Activated CD8-positive, alpha-beta T cell treated with anti-CD3 and anti-CD28 coated beads for 36 hours (primary cell): ENCODE results near the gene CLEC16A. TPM values are rescaled to one million over a fixed set of nuclear protein-coding genes. Genes with fewer than 3 reads are reported as not detected.

ENCODE experiments used
- ATAC-seq: fragments of 200-7000 bp; cut with Tn5 transposase; one replicate; pipeline ENCODE4 v1.10.0; 2021; ENCODE audit warnings: mild to moderate bottlenecking, moderate library complexity
- CTCF ChIA-PET: fragments of 350-600 bp; sonication (Branson Sonifier 250); formaldehyde crosslinking; loops from one replicate; lab custom pipeline; 2021; ENCODE audit warnings: antibody characterized with exemption; lab: Charles Lee
- POLR2A ChIA-PET: fragments of 350-600 bp; sonication (Branson Sonifier 250); formaldehyde crosslinking; loops from one replicate; lab custom pipeline; 2021; ENCODE audit warnings: antibody characterized with exemption; lab: Charles Lee
- DNase-seq: peaks from one replicate; pipeline ENCODE4 v3.0.0-alpha.2; 2020
- H3K27ac Mint-ChIP-seq: one replicate; pipeline ENCODE4 v1.8.0; 2021; ENCODE audit warnings: mild to moderate bottlenecking, mixed read lengths
- H3K27me3 Mint-ChIP-seq: one replicate; pipeline ENCODE4 v1.8.0; 2021; ENCODE audit warnings: mixed read lengths
- H3K36me3 Mint-ChIP-seq: one replicate; pipeline ENCODE4 v1.8.0; 2021; ENCODE audit warnings: low read depth, mixed read lengths
- H3K4me1 Mint-ChIP-seq: one replicate; pipeline ENCODE4 v1.8.0; 2021; ENCODE audit warnings: low read depth, mixed read lengths
- H3K4me3 Mint-ChIP-seq: one replicate; pipeline ENCODE4 v1.8.0; 2021; ENCODE audit warnings: mild to moderate bottlenecking, moderate library complexity, mixed read lengths
- H3K9me3 Mint-ChIP-seq: one replicate; pipeline ENCODE4 v1.8.0; 2021; ENCODE audit warnings: mixed read lengths
- CTCF ChIP-seq: fragments of 200-600 bp; IDR thresholded peaks from one replicate; pipeline ENCODE4 v1.8.0; 2022; ENCODE audit warnings: antibody characterized with exemption, mild to moderate bottlenecking
- intact Hi-C: fragments of 100-400 bp; cut with micrococcal nuclease; formaldehyde crosslinking; loops from one replicate; pipeline ENCODE4 v1.10.0; 2022
- total RNA-seq, 2 experiments: library from RNA; stranded (reverse); gene quantifications; one replicate each; pipeline ENCODE4 v1.2.3, GENCODE V29; 2021

The CLEC16A gene
- total RNA-seq, 2 experiments from 2014 or later: 20.4 to 21.7 TPM

DNA sequence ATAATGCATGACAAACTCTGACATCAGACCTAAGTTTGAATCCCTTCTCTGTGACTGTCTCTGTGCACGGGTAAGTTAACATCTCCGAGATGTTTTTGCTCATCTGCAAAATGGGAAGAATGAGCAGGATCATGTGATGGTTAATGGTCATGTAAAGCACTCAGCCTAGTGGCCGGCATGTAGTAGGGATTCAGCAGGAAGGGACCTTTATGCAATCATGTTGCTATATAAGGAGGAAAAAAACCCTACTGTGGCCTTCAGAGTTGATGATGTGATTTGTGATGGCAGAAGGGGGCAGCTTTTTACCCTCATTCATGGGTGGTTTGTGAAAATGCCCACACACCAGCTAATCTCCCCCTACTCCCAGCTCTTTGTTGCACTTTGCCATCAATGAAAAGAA lies 24.1 kb downstream of the CLEC16A start:
- Mint-ChIP-seq H3K27ac (no peak overlapping the region), H3K27me3 (no peaks in the 10 kb centered on the region), H3K4me3 (no peak overlapping the region), H3K4me1 (peaks cover 58% of the 10 kb centered on the region), H3K9me3 (peaks cover 8% of the 10 kb centered on the region), H3K36me3 (peaks cover 43% of the 10 kb centered on the region)
- POLR2A ChIA-PET: interaction anchor here (8.3 kb wide), 1 partner anchor 286 kb away, joined by 94 read pairs; the partner anchor contains the start of gene SOCS1
- DNase-seq (no peak), ATAC-seq (no peak)
- TF ChIP-seq CTCF: no peak
- CTCF ChIA-PET: interaction anchor here (1.0 to 5.2 kb wide), 6 partner anchors 12 to 388 kb away, joined by 3 to 44 read pairs (median 3); partner anchors contain the start of gene SOCS1
- intact Hi-C loops: no loop called here

GRCh38 chr16:10969615-10970014 lies 25.3 kb downstream of the CLEC16A start:
- H3K4me1 Mint-ChIP-seq: peaks cover 51% of the 10 kb centered on the region

GRCh38 chr16:10970065-10970464 lies 25.7 kb downstream of the CLEC16A start:
- DNase-seq (no peak), ATAC-seq (no peak)
- Mint-ChIP-seq H3K36me3 (peaks cover 50% of the 10 kb centered on the region), H3K4me1 (peaks cover 46% of the 10 kb centered on the region), H3K27me3 (no peaks in the 10 kb centered on the region), H3K27ac (no peak overlapping the region), H3K4me3 (no peak overlapping the region), H3K9me3 (peaks cover 8% of the 10 kb centered on the region)
- intact Hi-C loops: loop anchor here (5.0 kb wide), 2 partner anchors 142 to 387 kb away; no protein-coding TSS in a partner anchor
- ChIA-PET POLR2A (interaction anchor here (8.3 kb wide), 1 partner anchor 284 kb away, joined by 94 read pairs; the partner anchor contains the start of gene SOCS1), CTCF (interaction anchor here (0.8 to 5.2 kb wide), 9 partner anchors 11 to 432 kb away, joined by 3 to 44 read pairs (median 5); partner anchors contain the start of gene SOCS1)
- TF ChIP-seq CTCF: no peak

More at GRCh38 chr16:10969615-10970014, 25.3 kb downstream of the CLEC16A start:
- Mint-ChIP-seq H3K36me3 (peaks cover 46% of the 10 kb centered on the region), H3K9me3 (peaks cover 8% of the 10 kb centered on the region), H3K4me3 (no peak overlapping the region), H3K27me3 (no peaks in the 10 kb centered on the region), H3K27ac (no peak overlapping the region)
- no peak for TF ChIP-seq CTCF
- intact Hi-C loops: loop anchor here (5.0 kb wide), 2 partner anchors 143 to 388 kb away; no protein-coding TSS in a partner anchor
- DNase-seq (no peak), ATAC-seq (no peak)
- ChIA-PET CTCF (interaction anchor here (0.8 to 5.2 kb wide), 6 partner anchors 11 to 426 kb away, joined by 3 to 44 read pairs (median 4); partner anchors contain the start of gene SOCS1), POLR2A (interaction anchor here (8.3 kb wide), 1 partner anchor 285 kb away, joined by 94 read pairs; the partner anchor contains the start of gene SOCS1)

- Mint-ChIP-seq H3K36me3 (peaks cover 39% of the 10 kb centered on the region), H3K4me3 (no peak overlapping the region), H3K4me1 (peaks cover 31% of the 10 kb centered on the region), H3K9me3 (no peaks in the 10 kb centered on the region), H3K27ac (peak overlapping the region; percentile 32), H3K27me3 (no peaks in the 10 kb centered on the region)
- DNase-seq (peak; percentile 47), ATAC-seq (no peak)
- ChIA-PET POLR2A (interaction anchor here (2.1 to 3.0 kb wide), 2 partner anchors 280 to 284 kb away, joined by 6 to 20 read pairs; partner anchors contain the start of gene SOCS1), CTCF (interaction anchor here (0.6 to 5.2 kb wide), 40 partner anchors 9 to 434 kb away, joined by 3 to 44 read pairs (median 4); partner anchors contain the start of gene SOCS1)
- TF ChIP-seq CTCF: peak; percentile 95
- intact Hi-C loops: loop anchor here (5.0 kb wide), 2 partner anchors 141 to 386 kb away; no protein-coding TSS in a partner anchor
Observed at GRCh38 chr16:10971560-10971961, 27.2 kb downstream of the CLEC16A start.
